ENCODE data around the gene HUS1.
"Not testable (repeated sequence)": the region's sequence is repeated elsewhere in the genome, so short reads cannot be mapped to it uniquely, and the experiment has no call there.

HUS1 gene

DNA sequence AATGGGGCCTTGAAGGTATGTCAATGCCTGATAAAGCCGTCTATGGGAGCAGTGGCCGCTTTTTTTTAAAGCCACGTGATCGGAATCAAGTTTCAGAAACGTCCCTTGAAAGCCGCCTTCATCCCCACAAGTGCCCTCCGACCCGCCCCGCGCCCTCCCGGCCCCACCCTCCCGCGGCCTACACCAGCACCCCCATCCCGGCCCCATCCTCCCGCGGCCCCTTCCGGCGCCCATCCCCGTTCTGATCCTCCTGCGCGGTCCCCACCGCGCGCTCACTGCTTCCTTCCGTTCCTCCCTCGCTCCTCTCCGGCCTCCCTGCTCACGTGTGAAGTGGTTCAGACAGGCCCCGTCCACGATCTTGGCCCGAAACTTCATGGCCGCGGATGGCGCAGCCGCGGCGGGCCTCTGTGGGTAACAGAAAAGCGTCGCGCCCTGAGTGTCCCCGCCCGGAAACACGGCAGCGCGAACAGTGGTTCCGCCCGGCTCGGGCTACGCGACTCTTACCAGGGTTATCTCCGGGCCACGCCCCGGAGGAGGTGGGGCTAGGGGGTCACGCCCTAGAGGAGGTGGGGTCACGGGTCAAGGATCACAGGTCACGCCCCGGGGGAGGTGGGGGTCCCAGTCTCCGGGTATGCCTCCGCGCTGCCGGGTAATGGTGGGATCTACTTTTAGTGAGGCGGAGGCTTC, at the start of gene HUS1:
TSS of gene HUS1 (minus strand) at position 471 of the 687 bp plus-strand sequence. CDS start at position 375, 96 bp downstream.
- peak within 1 kb of the TSS; percentile 79 for H3K27ac ChIP-seq
- peak; percentile 12 for DNase-seq (ENCODE audit: low read depth, low spot score)

DNA sequence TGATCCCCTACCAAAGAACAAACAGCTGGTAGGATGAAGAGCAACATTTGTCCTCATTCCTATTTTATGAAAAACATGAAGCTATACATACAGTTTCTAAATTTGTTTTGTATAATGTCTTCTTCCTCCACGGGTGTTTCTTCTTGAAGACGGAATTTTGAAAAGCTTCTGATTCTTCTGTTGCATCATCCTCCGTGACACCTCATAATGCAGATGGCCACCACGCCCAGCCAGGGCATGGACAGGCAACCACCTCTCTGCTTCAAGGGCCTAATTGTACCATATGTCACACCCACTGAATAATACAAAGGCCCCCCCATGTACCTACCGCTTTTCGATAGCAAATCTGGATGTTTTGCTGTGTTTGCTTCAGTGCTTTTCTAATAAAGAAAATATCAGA, 49.5 kb upstream of the HUS1 start, which contains the start of gene SUN3:
TSS of gene SUN3 (minus strand) at position 170 of the 400 bp plus-strand sequence. CDS start at position 1, 169 bp downstream.
- DNase-seq (ENCODE audit: low read depth, low spot score) = no peak

DNA sequence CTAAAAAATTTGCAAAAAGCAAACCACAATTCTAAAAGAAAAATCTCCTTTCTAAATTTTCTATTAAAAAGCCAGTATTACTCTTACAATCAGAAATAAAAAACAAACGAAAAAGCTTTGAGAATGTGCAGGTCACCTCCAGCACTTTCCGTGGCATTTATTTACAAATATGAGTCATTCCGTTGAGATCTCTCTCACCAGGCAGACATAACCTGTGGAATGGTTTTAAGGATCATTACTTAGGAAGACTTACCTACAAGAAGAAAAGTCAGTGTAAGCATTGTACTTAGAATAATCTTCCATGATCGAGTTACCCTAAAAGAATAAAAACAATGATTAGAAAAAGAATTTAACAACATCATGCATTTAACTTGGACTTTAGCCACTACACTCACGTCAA, 46.2 kb upstream of the HUS1 start:
- no peak for DNase-seq (ENCODE audit: low read depth, low spot score)

More for the DNA sequence above, 49.5 kb upstream of the HUS1 start, which contains the start of gene SUN3:
- no peak within 1 kb of the TSS for H3K27ac ChIP-seq

DNA sequence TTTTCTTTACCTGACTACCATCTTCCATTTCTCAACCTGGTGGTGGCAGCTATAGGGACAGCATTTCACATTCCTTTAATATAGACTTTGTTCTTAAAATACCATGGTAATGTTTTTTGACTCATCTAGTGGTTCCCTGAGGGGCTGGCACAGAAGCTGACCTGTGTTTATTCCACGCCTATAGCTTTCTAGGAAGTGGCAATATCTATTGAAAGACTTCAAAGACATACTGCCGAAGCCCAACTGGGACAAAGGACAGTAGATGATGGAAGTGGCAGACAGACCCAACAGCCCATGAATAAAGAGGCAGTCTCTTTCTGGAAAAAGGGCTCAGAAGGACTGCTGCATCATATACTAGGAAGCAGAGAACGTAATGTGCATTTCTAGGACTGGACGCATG, 38.3 kb upstream of the HUS1 start:
- DNase-seq (ENCODE audit: low read depth, low spot score) = no peak
- no peak overlapping the region for H3K27ac ChIP-seq

More for the DNA sequence above, 46.2 kb upstream of the HUS1 start:
- no peak overlapping the region for H3K27ac ChIP-seq

DNA sequence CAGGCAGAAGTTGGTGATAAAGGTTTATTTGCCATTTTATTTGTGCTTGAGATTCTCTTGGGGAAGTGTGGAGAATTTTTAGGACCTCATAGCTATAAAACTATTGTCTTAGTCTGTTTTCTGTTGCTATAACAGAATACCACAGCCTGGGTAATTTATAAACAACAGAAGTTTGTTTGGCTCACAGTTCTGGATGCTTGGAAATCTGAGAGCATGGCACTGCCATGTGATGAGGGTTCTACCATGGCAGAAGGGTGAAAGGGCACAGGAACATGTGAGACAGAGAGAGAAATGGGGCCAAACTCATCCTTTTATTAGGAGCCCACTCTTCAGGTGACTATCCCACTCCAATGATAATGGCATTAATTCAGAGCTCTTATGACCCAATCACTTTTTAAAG, 37.2 kb upstream of the HUS1 start:
- DNase-seq (ENCODE audit: low read depth, low spot score) = no peak
- H3K27ac ChIP-seq = no peak overlapping the region

DNA sequence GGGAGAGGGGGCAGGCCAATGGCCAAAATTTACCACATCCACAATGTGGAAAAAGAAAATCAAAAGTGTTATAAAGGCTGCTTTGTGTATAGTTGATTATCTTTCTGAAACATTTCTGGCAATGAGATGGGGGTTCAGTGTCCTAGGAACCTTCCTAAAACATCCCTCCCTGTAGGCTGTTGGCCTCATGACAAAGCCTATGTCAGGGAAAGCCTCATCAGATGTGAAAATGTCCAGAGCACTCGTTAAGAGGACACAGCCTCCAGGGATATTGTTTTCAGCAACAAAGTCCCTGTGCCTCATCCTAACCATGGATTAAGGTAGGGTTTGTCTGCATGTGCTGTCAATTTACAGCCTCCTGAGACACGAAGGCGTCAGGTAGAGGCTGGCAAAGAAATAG, 32.5 kb upstream of the HUS1 start:
- no peak for DNase-seq (ENCODE audit: low read depth, low spot score)
- H3K27ac ChIP-seq = no peak overlapping the region

DNA sequence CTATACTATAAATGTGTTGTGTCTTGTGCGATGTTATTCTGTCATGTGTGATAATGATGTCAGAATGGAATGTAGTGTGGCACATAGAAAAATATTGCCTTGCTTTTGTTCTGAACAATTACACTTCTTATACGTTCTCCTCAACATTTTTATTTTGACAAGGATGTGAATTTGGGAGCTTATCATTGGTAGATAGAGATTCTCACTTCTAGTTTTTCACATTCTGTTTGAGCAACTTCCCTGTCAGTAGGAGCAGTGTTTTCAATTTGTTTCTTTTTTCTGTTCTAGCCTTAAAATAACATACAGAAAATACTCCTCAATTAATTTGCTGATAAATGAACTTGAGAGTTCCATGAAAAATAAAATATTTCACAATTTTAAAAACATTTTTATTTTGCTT, 31.9 kb upstream of the HUS1 start:
- no peak overlapping the region for H3K27ac ChIP-seq
- no peak for DNase-seq (ENCODE audit: low read depth, low spot score)

DNA sequence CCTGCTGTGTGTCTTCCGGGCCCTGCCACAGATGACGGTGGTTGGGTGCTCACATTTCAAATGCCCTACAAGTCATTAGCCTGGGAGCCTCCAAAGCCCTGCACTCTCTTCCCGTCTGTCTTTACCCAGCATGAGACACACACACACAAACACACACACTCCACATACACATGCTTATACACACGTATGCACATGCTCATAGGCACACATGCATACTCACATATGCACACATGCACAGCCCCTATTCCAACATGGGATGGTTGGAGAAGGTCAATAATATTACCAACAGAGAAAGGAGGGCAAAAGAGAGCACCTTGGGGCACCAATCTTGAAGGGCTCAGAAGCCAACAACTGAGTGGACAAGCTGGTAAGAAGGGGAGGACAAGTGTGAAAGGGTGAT, 30.5 kb upstream of the HUS1 start:
- DNase-seq (ENCODE audit: low read depth, low spot score) = no peak

DNA sequence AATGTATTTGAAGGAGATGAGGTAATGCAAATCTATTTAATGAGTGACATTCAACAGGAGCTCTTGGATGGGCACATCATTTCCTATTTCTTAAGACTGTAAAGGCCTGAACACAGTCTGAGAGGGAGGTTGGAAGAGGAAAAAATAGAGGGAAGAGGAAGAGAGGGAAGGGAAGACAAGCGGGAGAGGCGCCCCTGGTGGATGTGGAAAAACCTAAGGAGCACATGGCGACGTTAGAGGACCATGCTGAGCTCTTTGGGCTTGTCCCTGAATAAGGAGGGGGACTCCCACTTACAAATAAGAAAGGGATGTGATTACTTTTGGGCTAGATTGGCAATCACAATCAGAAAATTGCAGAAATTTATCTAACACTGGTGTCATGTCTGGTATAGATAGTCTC, 29.8 kb upstream of the HUS1 start:
- no peak for DNase-seq (ENCODE audit: low read depth, low spot score)
- H3K27ac ChIP-seq = no peak overlapping the region

More for the DNA sequence above, 30.5 kb upstream of the HUS1 start:
- H3K27ac ChIP-seq = no peak overlapping the region

DNA sequence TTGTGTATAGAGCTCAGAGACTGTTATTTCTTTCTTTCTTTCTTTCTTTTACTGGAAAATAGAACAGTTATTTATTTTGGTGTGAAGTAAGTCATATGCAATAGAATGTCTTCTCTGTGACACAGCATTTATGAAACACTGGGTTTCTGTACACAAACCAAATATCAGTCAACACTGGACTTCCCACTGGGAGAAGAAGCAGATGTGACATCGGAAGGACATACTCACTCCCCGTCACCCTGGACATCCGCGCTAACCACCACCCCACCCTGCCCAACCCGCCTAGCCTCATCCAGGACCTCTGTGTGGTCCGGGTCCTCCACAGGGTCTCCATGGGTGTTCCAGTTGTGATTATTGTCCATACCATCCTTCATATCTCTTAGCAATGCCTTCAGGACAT, 27.5 kb upstream of the HUS1 start:
- no peak for DNase-seq (ENCODE audit: low read depth, low spot score)
- H3K27ac ChIP-seq = no peak overlapping the region

DNA sequence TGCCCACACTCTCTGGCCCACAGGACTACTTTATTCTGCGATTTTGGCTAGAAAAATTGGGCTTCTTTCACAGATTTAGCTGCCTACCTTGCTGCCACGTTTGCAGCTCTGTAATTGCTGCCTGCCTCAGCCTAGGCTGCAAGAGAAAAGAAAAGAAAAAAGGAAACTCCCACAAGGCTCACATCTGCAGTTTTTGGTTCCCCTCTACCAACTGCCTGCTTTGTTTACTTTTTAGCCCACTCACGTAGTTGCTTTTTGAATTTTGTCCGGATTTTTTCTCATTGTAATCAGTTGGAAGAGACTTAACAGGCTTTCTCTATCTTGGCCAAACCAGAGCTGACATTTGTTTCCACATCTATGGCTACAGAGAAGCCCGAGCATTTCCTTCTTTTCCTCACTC, 25.2 kb upstream of the HUS1 start:
- no peak overlapping the region for H3K27ac ChIP-seq
- no peak for DNase-seq (ENCODE audit: low read depth, low spot score)

DNA sequence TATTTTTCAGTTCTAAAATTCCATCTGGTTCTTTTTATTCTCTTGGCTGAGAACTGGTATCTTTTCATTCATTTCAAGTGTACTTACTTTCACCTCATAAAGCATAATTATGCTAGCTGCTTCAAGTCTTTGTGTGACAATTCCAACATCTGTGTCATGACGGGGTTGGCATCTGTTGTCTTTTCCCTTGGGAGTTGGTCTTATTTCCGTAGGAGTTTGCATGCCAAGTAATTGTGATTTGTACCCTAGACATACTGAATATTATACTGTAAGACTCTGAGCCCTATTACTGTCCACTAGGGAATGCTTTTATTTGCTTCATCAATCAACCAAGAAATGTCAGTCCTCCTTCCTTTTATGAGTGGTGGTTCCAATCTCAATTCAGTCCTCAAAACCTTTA, 24.6 kb upstream of the HUS1 start:
- DNase-seq (ENCODE audit: low read depth, low spot score) = no peak
- H3K27ac ChIP-seq = no peak overlapping the region

DNA sequence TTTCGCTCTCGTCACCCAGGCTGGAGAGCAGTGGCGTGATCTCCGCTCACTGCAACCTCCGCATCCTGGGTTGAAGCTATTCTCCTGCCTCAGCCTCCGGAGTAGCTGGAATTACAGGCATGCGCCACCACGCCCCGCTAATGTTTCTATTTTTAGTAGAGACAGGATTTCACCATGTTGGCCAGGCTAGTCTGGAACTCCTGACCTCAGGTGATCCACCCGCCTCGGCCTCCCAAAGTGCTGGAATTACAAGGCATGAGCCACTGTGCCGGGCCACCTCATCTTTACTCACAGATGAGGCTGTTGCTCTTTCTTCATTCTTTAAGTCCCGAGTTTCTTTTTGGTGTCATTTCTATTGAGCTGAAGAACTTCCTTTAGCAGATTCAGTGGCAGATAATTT, 20.7 kb upstream of the HUS1 start:
- DNase-seq (ENCODE audit: low read depth, low spot score) = not testable (repeated sequence)
- peak overlapping the region; percentile 71 for H3K27ac ChIP-seq

DNA sequence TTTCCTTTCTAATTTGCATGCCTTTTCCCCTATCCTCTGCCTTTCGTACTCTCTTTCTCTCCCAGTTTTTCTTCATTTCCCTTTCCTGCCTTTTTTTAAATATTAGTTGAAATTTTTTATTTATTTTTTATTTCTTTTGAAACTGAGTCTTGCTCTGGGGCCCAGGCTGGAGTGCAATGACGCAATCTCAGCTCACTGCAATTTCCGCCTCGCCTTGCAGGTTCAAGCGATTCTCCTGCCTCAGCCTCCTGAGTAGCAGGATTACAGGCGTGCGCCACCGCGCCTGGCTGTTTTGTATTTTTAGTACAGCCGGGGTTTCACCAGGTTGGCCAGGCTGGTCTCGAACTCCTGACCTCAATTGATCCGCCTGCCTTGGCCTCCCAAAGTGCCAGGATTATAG, 20.0 kb upstream of the HUS1 start:
- no peak for DNase-seq (ENCODE audit: low read depth, low spot score)

DNA sequence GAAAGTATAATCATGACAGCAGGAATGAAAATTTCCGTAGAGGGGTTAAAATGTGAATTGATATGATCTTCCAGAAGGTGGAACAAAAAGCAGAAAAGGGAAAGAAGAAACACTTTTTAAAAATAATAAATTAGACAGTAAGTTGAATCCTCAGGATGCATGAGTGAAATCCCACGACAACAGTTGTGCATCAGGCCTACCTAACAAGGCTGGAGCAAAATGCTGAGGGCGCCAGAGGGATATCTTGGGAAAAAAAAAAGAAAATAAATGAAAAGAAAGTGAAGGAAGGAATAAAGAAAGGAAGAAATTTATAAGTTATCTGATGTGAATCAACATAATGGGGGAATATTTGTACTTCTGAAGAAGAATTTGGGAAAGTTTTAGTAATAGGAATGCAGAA, 13.0 kb upstream of the HUS1 start:
- peak overlapping the region; percentile 63 for H3K27ac ChIP-seq
- no peak for DNase-seq (ENCODE audit: low read depth, low spot score)

More for the DNA sequence above, 20.0 kb upstream of the HUS1 start:
- H3K27ac ChIP-seq = peak overlapping the region; percentile 71

DNA sequence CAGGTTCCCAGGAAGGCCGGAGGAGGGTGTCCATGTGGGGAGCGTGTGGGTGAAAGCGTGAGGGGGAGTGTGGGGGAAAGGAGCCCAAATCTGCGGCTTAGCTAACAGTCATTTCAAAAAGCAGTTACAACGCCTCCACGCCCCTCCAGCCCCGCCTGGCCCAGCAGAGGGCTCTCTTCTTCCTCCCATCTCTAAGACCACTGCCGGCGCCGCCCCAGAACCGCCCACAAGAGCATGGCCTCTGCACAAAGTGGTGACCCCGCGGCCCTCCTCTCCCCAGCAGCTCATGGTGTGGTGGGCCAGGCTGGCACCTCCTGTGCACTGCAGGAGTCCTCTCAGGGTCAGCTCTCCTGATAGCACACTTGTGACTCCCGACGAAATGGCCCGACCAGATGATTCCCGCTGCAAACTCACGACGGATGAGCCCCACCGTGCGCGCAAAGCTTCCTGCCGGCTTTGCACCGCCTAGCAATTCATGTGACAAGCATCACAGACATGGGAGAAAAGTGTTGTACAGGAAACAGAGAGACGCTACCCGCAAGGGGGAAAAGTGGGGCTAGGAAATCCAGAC, 12.4 kb upstream of the HUS1 start:
- H3K27ac ChIP-seq = peak overlapping the region; percentile 63
- DNase-seq (ENCODE audit: low read depth, low spot score) = no peak

DNA sequence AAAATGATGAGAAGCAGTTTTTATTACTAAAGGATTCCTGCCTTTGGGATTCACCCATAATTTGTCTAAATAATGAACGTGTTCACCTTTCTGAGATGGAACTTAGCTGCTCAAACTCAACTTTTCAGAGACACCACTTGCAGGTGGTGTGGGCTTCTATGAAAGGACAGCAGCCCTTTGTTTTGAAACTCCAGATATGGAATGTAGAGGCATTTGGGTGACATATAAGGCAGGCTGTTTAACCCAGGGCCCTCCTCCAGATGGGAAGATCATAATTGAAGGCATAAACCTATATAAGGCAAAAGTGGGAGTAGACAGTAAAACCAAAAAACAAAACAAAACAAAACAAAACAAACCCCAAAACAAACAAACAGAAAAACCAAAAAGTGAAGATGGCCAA, 11.9 kb upstream of the HUS1 start:
- peak overlapping the region; percentile 63 for H3K27ac ChIP-seq
- DNase-seq (ENCODE audit: low read depth, low spot score) = no peak

DNA sequence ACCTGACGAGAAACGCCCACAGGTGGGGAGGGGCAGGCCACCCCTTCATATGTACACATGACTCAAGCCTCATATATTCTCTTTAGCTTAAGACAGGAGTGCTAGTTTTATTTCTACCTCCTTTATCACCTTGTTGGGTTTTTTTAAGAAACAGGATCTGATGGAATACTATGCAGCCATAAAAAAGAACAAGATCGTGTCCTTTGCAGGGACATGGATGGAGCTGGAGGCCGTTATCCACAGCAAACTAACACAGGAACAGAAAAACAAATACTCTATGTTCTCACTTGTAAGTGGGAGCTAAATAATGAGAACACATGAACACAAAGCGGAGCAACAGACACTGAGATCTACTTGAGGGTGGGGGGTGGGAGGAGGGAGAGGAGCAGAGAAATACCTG, 11.2 kb upstream of the HUS1 start:
- DNase-seq (ENCODE audit: low read depth, low spot score) = no peak

DNA sequence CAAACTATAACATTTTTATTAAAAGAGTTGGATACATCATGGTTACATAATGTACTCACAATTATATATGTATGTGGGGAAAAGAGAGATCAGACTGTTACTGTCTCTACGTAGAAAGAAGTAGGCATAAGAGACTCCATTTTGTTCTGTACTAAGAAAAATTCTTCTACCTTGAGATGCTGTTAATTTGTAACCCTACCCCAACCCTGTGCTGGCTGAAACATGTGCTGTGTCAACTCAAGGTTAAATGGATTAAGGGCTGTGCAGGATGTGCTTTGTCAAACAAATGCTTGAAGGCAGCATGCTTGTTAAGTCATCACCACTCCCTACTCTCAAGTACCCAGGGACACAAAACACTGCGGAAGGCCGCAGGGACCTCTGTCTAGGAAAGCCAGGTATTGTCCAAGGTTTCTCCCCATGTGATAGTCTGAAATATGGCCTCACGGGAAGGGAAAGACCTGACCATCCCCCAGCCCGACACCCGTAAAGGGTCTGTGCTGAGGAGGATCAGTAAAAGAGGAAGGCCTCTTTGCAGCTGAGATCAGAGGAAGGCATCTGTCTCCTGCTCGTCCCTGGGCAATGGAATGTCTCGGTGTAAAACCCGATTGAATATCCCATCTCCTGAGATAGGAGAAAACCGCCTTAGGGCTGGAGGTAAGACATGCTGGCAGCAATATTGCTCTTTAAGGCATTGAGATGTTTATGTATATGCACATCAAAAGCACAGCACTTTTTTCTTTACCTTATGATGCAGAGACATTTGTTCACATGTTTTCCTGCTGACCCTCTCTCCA, 10.4 kb upstream of the HUS1 start:
- DNase-seq (ENCODE audit: low read depth, low spot score) = not testable (repeated sequence)
- H3K27ac ChIP-seq = peak overlapping the region; percentile 60

More for the DNA sequence above, 11.2 kb upstream of the HUS1 start:
- H3K27ac ChIP-seq = peak overlapping the region; percentile 60

DNA sequence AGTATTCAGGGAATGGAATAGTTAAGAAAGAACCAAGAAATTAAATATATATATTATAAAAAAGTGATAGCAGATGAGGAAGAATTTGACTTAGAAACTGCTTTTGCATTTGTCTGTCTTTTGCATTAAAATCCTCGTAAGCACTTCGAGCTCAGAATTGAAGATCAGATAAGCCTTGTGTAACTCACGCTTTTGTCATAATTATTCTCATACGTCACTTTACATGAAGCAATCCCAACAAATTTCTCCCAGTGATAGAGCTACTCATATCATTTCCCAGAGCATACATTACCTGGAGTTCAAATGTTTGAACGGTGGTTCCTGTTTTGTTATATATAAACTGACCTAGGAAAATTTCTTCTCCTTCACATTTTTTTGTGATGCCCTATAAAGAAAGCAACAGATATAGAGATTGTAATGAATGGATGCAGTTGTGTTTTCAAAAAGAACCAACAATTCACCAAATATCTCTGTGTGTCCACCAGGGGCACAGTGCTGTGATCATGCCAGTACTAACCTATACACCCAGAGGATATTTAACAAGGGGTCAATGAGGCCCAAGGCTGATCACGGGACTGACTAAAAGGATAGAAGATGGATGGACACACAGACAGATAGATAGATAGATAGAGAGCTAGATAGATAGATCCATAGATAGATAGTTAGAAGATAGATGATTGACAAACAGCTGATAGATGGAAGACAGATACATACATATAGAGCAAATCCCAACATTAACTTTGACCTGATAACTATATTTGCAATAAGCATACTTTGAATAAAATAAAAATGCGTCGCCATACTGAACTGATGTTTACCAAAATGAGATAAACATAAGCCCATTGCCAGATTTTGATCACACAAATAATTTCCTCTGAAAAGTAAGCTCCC, 9.3 kb upstream of the HUS1 start:
- peak overlapping the region; percentile 60 for H3K27ac ChIP-seq
- DNase-seq (ENCODE audit: low read depth, low spot score) = no peak
